Kidney (tissue), 14 donors: ENCODE data around the gene CENPM. TPM values are rescaled to one million over a fixed set of nuclear protein-coding genes. Genes with fewer than 3 reads are reported as not detected.

Experiments used
- DNase-seq, 5 donors: peaks; one replicate each; pipeline ENCODE4 v3.0.0-alpha.2; 2013 to 2020
- FAIRE-seq: peaks from 2 replicates; lab custom pipeline; 2012; peaks lifted over from hg19 to GRCh38; lab: Jason Lieb, UNC
- H3K27ac ChIP-seq, 2 donors: one replicate each; pipeline ENCODE4 v1.7.0; 2013; ENCODE audit warnings: low read depth in 2 of 2, low read length in 2 of 2, inconsistent platforms in 1 of 2
- H3K27me3 ChIP-seq: one replicate; pipeline ENCODE4 v1.7.1; 2013; ENCODE audit warnings: low read length, inconsistent platforms; ENCODE audit not compliant: control insufficient read depth, insufficient read depth
- H3K36me3 ChIP-seq, 3 donors: one replicate each; pipeline versions ENCODE4 v1.7.0 to v1.7.1; 2013; ENCODE audit warnings: low read length in 3 of 3, control low read depth in 1 of 3, inconsistent platforms in 1 of 3; ENCODE audit not compliant: insufficient read depth in 3 of 3, control insufficient read depth in 2 of 3
- H3K4me1 ChIP-seq, 3 donors: one replicate each; pipeline versions ENCODE4 v1.7.0 to v1.7.1; 2013; ENCODE audit warnings: low read length in 3 of 3, inconsistent platforms in 1 of 3, low read depth in 1 of 3; ENCODE audit not compliant: control insufficient read depth in 2 of 3, insufficient read depth in 2 of 3
- H3K4me3 ChIP-seq, 3 donors: one replicate each; pipeline versions ENCODE4 v1.7.0 to v1.8.1; 2013; ENCODE audit warnings: low read length in 3 of 3, control low read depth in 1 of 3, inconsistent platforms in 1 of 3
- H3K9ac ChIP-seq, 3 donors: one replicate each; pipeline versions ENCODE4 v1.7.0 to v1.7.1; 2013; ENCODE audit warnings: low read length in 3 of 3, control low read depth in 1 of 3, inconsistent platforms in 1 of 3
- H3K9me3 ChIP-seq, 3 donors: one replicate each; pipeline versions ENCODE4 v1.7.0 to v1.7.1; 2013; ENCODE audit warnings: low read length in 3 of 3, control low read depth in 1 of 3, inconsistent platforms in 1 of 3; ENCODE audit not compliant: control insufficient read depth in 2 of 3, insufficient read depth in 1 of 3
- intact Hi-C: fragments of 100-400 bp; cut with DNase I; formaldehyde crosslinking; loops from one replicate; pipeline ENCODE4 v1.11.1; 2022
- polyA plus RNA-seq: library from polyadenylated mRNA; stranded (reverse); fragments of 350-450 nt; fragmentation: Illumina TruSeq; extraction: RNeasy Lipid Tissue Mini Kit (QIAGEN cat#74804); gene quantifications from one replicate; pipeline ENCODE4 v1.2.3, GENCODE V29; 2014; ENCODE audit warnings: low read depth, low replicate concordance; ENCODE audit not compliant: insufficient read depth
- total RNA-seq: library from RNA; stranded (reverse); fragmentation: NEBNext Ultra II Directional; extraction: Animal tissue kit (Norgen Biotek cat#: 25700); gene quantifications from one replicate; pipeline ENCODE4 v1.2.1, GENCODE V29; 2021
- TF ChIP-seq, protein P1 (sequence below): IDR thresholded peaks from 3 replicates; pipeline ENCODE4 v1.5.1; 2012; ENCODE audit warnings: mild to moderate bottlenecking, moderate library complexity, borderline replicate concordance; ENCODE audit not compliant: insufficient read depth; ENCODE audit errors: extremely low read depth
- donor health status: control.
- donor health status: control.
- donor health status: control.
- donor health status: control.
- donor health status: control.
- donor health status: DM: yes; HTN: yes; CAD: no.
- donor health status: Normal renal cell carcinoma (clear cell type).

Gene CENPM
- total and polyA plus RNA-seq, 2 donors from 2014 or later = 2.8 TPM

DNA sequence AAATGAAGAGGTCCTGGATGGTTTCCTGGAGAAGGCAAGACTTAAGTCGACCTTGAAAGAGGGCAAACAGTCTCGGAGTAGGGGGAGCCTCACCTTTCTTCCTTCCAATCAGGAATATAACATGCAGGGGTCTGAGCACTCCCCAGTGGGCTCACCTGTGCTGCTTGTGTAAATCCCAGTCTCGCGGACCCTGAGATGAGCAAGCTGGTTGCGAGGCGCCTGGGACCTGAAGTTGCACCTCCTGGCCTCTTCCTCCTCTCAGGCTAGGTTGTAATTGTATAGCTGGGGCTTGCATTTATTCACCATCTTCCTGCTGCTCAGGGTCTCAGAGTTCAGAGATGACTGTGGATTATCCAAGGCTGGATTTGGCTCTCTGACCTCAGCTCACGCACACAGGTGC is 44.2 kb upstream of the CENPM start:
- Histone ChIP-seq H3K27ac (no peak overlapping the region), H3K9ac (no peak overlapping the region), H3K4me3 (no peak overlapping the region), H3K36me3 (no peaks in the 10 kb centered on the region), H3K9me3 (no peaks in the 10 kb centered on the region), H3K4me1 (no peaks in the 10 kb centered on the region), H3K27me3 (no peaks in the 10 kb centered on the region)
- FAIRE-seq (no peak), DNase-seq (no peak)
- TF ChIP-seq, protein P1, sequence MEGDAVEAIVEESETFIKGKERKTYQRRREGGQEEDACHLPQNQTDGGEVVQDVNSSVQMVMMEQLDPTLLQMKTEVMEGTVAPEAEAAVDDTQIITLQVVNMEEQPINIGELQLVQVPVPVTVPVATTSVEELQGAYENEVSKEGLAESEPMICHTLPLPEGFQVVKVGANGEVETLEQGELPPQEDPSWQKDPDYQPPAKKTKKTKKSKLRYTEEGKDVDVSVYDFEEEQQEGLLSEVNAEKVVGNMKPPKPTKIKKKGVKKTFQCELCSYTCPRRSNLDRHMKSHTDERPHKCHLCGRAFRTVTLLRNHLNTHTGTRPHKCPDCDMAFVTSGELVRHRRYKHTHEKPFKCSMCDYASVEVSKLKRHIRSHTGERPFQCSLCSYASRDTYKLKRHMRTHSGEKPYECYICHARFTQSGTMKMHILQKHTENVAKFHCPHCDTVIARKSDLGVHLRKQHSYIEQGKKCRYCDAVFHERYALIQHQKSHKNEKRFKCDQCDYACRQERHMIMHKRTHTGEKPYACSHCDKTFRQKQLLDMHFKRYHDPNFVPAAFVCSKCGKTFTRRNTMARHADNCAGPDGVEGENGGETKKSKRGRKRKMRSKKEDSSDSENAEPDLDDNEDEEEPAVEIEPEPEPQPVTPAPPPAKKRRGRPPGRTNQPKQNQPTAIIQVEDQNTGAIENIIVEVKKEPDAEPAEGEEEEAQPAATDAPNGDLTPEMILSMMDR = no peak
- intact Hi-C loops = no loop called here

GRCh38 chr22:41989246-41989645 is 42.3 kb upstream of the CENPM start:
- TF ChIP-seq, protein P1 = no peak
- no peaks in the 10 kb centered on the region for H3K36me3 ChIP-seq
- no peak overlapping the region for H3K27ac ChIP-seq
- H3K9me3 ChIP-seq = no peaks in the 10 kb centered on the region
- intact Hi-C loops = no loop called here
- no peak overlapping the region for H3K9ac ChIP-seq
- no peaks in the 10 kb centered on the region for H3K27me3 ChIP-seq
- no peak for FAIRE-seq
- no peaks in the 10 kb centered on the region for H3K4me1 ChIP-seq
- no peak for DNase-seq
- H3K4me3 ChIP-seq = no peak overlapping the region

DNA sequence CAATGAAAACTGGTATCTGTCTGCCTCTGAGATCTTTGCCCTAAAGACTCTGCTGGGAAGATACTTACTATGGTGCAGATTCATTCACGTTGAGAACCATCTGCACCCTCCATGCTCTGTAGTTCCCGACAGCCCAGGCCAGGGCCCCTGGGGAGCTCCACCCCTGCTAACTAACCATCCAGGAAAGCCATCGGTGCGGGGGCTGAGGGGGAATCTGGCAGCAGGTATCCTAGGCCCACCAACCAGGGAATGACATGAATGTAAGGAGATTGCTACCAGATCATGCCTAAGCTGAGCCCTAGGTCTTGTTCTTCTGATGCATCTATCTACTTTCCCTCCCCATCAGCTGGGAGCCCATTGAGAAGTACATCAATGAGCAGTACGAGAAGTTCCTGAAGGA is 40.3 kb upstream of the CENPM start:
- TF ChIP-seq, protein P1 = no peak
- Histone ChIP-seq H3K27ac (no peak overlapping the region), H3K4me3 (no peak overlapping the region), H3K9me3 (no peaks in the 10 kb centered on the region), H3K36me3 (no peaks in the 10 kb centered on the region), H3K9ac (no peak overlapping the region), H3K27me3 (no peaks in the 10 kb centered on the region), H3K4me1 (no peaks in the 10 kb centered on the region)
- no peak for DNase-seq
- no peak for FAIRE-seq
- intact Hi-C loops = no loop called here
